Ishikawa (cell line): ENCODE data around the gene HOXD8.

Experiments used
- CEBPB ChIP-seq: IDR thresholded peaks from 2 replicates; pipeline ENCODE4 v1.6.1; 2012
- CREB1 ChIP-seq: IDR thresholded peaks from 2 replicates; pipeline ENCODE4 v1.6.1; 2012; ENCODE audit warnings: low read depth
- EGR1 ChIP-seq: IDR thresholded peaks from 2 replicates; pipeline ENCODE4 v1.6.1; 2012
- EP300 ChIP-seq: IDR thresholded peaks from 2 replicates; pipeline ENCODE4 v1.6.1; 2012; ENCODE audit warnings: borderline replicate concordance
- FOXM1 ChIP-seq: IDR thresholded peaks from 2 replicates; pipeline ENCODE4 v1.6.1; 2012; ENCODE audit warnings: low read depth, borderline replicate concordance
- MAX ChIP-seq: IDR thresholded peaks from 2 replicates; pipeline ENCODE4 v1.6.1; 2012
- NFIC ChIP-seq: IDR thresholded peaks from 2 replicates; pipeline ENCODE4 v1.6.1; 2012
- RAD21 ChIP-seq: IDR thresholded peaks from 2 replicates; pipeline ENCODE4 v1.6.1; 2012; ENCODE audit warnings: low read depth
- REST ChIP-seq: IDR thresholded peaks from 2 replicates; pipeline ENCODE4 v1.6.1; 2012; ENCODE audit warnings: low read depth, mild to moderate bottlenecking
- TAF1 ChIP-seq: IDR thresholded peaks from 2 replicates; pipeline ENCODE4 v1.6.1; 2012; ENCODE audit warnings: low read depth, mild to moderate bottlenecking
- TCF12 ChIP-seq: IDR thresholded peaks from 2 replicates; pipeline ENCODE4 v1.6.1; 2012; ENCODE audit warnings: low read depth
- TEAD4 ChIP-seq: IDR thresholded peaks from 2 replicates; pipeline ENCODE4 v1.6.1; 2012
- USF1 ChIP-seq: IDR thresholded peaks from 2 replicates; pipeline ENCODE4 v1.6.1; 2012
- YY1 ChIP-seq: IDR thresholded peaks from 2 replicates; pipeline ENCODE4 v1.6.1; 2012; ENCODE audit warnings: low read depth
- ZBTB7A ChIP-seq: IDR thresholded peaks from 2 replicates; pipeline ENCODE4 v1.6.1; 2012; ENCODE audit warnings: low read depth

HOXD8 gene

GRCh38 chr2:176158855-176159662, 29.6 kb downstream of the HOXD8 start:
- no peak for TF ChIP-seq USF1
- TF ChIP-seq EGR1, result no peak
- no peak for TF ChIP-seq CREB1
- TF ChIP-seq NFIC, result no peak
- no peak for TF ChIP-seq FOXM1
- TF ChIP-seq TCF12, result no peak
- no peak for TF ChIP-seq REST
- no peak for TF ChIP-seq TAF1
- TF ChIP-seq RAD21, result no peak
- TF ChIP-seq CEBPB, result no peak
- TF ChIP-seq ZBTB7A, result no peak
- TF ChIP-seq YY1, result no peak
- TF ChIP-seq EP300, result no peak
- TF ChIP-seq TEAD4, result no peak
- TF ChIP-seq MAX, result no peak

- TF ChIP-seq YY1, result no peak
- TF ChIP-seq CREB1, result no peak
These were observed 30.3 kb downstream of the HOXD8 start for GRCh38 chr2:176159663-176160250.

- TF ChIP-seq EGR1, result no peak
These were observed 30.9 kb downstream of the HOXD8 start for GRCh38 chr2:176160251-176160985.

- TF ChIP-seq TEAD4, result no peak
- TF ChIP-seq REST, result no peak
- TF ChIP-seq YY1, result no peak
- no peak for TF ChIP-seq CEBPB
- TF ChIP-seq TAF1, result no peak
- TF ChIP-seq EP300, result no peak
- TF ChIP-seq MAX, result no peak
These were observed 31.7 kb downstream of the HOXD8 start for GRCh38 chr2:176160986-176161824.

- TF ChIP-seq RAD21 (no peak), CEBPB (no peak), USF1 (no peak), MAX (no peak), TCF12 (no peak), EGR1 (no peak), TAF1 (no peak), EP300 (no peak), FOXM1 (no peak), ZBTB7A (no peak), REST (no peak), YY1 (no peak), CREB1 (no peak), NFIC (no peak), TEAD4 (no peak)
These were observed 32.5 kb downstream of the HOXD8 start for GRCh38 chr2:176161825-176162626.
